ENCODE results near the gene C1orf105. TPM values are rescaled to one million over a fixed set of nuclear protein-coding genes. Genes with fewer than 3 reads are reported as not detected.

C1orf105 gene
- total and polyA plus RNA-seq, 2 of the 8 experiments (the other 6 are each of a cell fraction or from before 2014, with no cell fraction given): not detected

DNA sequence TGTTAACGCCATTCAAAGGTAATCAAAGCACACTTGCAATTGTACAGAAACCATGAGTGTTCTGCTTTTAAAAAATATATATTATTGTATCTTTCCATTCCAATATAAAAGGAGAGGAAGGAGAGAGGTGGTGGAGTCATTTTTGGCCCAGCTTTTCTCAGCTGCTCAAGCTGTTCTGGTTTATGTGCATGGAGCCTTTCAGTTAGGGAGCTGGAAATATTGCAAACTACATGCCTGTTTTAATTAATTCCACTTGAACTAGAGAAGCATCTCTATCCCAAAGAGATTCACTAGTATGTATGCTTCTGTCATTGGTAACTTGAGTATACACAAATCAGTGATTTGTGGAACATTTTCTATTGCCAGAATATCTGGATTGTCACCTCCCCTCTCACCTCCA, 28.5 kb upstream of the C1orf105 start:
- H4K5ac ChIP-seq (ENCODE audit: insufficient read length, low read depth, low read length): no peak overlapping the region
- H2AFZ ChIP-seq (ENCODE audit: low read length): no peak overlapping the region
- no peak overlapping the region for H3K4ac ChIP-seq (replicated peaks; ENCODE audit: insufficient read length, low read depth, low read length)
- no peak overlapping the region for H3K27ac ChIP-seq (ENCODE audit: low read depth, low read length)
- ChIA-PET POLR2A (ENCODE audit: partially characterized antibody) (no interaction called here), CTCF (ENCODE audit: partially characterized antibody) (interaction anchor here (0.6 to 2.0 kb wide), 4 partner anchors 10 to 1081 kb away, joined by 3 to 6 read pairs (median 4); no protein-coding TSS in a partner anchor)
- no peak overlapping the region for H3K4me2 ChIP-seq (ENCODE audit: insufficient read depth in 1 of 2, low read depth in 2 of 2, low read length in 2 of 2)
- H3K9ac ChIP-seq (replicated peaks in 1 of 4; ENCODE audit: extremely low read depth in 1 of 4, low read depth in 3 of 4, low read length in 3 of 4): no peak overlapping the region
- H2BK12ac ChIP-seq (ENCODE audit: low read depth, low read length): no peak overlapping the region
- no peak overlapping the region for H3K18ac ChIP-seq (ENCODE audit: extremely low read depth, low read length)
- no peak overlapping the region for H3K56ac ChIP-seq (replicated peaks; ENCODE audit: insufficient read length, low read depth, low read length)
- no peak overlapping the region for H3K23ac ChIP-seq (ENCODE audit: insufficient read length)
- no peak overlapping the region for H2BK15ac ChIP-seq (ENCODE audit: low read length)
- H3K4me3 ChIP-seq (ENCODE audit: extremely low read depth in 1 of 4, insufficient read depth in 2 of 4, low read depth in 3 of 4, low read length in 4 of 4): no peak overlapping the region
- no peak overlapping the region for H4K8ac ChIP-seq (ENCODE audit: extremely low read depth, insufficient read depth, low read length)
- H2BK5ac ChIP-seq (ENCODE audit: low read depth, low read length): no peak overlapping the region
- H3K27me3 ChIP-seq (replicated peaks in 1 of 4; ENCODE audit: control insufficient read depth in 3 of 4, extremely low read depth in 1 of 4, insufficient read depth in 3 of 4, low read length in 3 of 4): no peaks in the 10 kb centered on the region
- no peak overlapping the region for H2AK5ac ChIP-seq (ENCODE audit: low read depth, low read length)
- H2BK120ac ChIP-seq (replicated peaks; ENCODE audit: low read depth, low read length): no peak overlapping the region
- H4K20me1 ChIP-seq (replicated peaks in 1 of 2; ENCODE audit: control insufficient read depth in 1 of 2, insufficient read depth in 2 of 2, low read length in 2 of 2): no peaks in the 10 kb centered on the region
- H3K79me1 ChIP-seq (ENCODE audit: low read depth, low read length): no peaks in the 10 kb centered on the region
- H2BK20ac ChIP-seq (ENCODE audit: low read length): no peak overlapping the region
- no peak overlapping the region for H3K14ac ChIP-seq (ENCODE audit: insufficient read length)
- peaks cover 3 to 12% (median 7%) of the 10 kb centered on the region in 4 experiments for H3K4me1 ChIP-seq (replicated peaks in 1 of 4; ENCODE audit: control insufficient read depth in 3 of 4, insufficient read depth in 4 of 4, low read length in 3 of 4)
- no peaks in the 10 kb centered on the region for H3K79me2 ChIP-seq (ENCODE audit: control insufficient read depth in 1 of 2, insufficient read depth in 2 of 2, low read length in 2 of 2)
- no peaks in the 10 kb centered on the region for H3K36me3 ChIP-seq (ENCODE audit: control insufficient read depth in 2 of 4, insufficient read depth in 4 of 4, low read length in 3 of 4)
- 88% methylated on average over 1 of the region's 1 CpG; no CpG with 5 or more reads in 1 of the 2 experiments for WGBS, 2 experiments (ENCODE audit: extremely low coverage in 1 of 2, insufficient coverage in 1 of 2, insufficient read length in 1 of 2, insufficient replicate concordance in 2 of 2, low coverage in 1 of 2, low lambda C conversion rate in 2 of 2, missing lambda C conversion rate in 1 of 2)
- FAIRE-seq: no peak
- H3K9me3 ChIP-seq (ENCODE audit: insufficient read depth in 2 of 2, low read depth in 1 of 2, low read length in 1 of 2): no peaks in the 10 kb centered on the region
- H3K23me2 ChIP-seq (ENCODE audit: low read depth, low read length): no peaks in the 10 kb centered on the region
- no peak for DNase-seq (ENCODE audit: low read depth in 1 of 2, low spot score in 2 of 2)
- H4K91ac ChIP-seq (replicated peaks; ENCODE audit: insufficient read length, low read length): no peak overlapping the region
- TF ChIP-seq CHD1 (IDR thresholded peaks at IDR 0.05; ENCODE audit: low read depth, low read length): no peak
